Hepatocyte (in vitro differentiated cells): ENCODE measurements around the gene KIF6. TPM values are rescaled to one million over a fixed set of nuclear protein-coding genes. Genes with fewer than 3 reads are reported as not detected.

Experiments
- DNase-seq: peaks from one replicate; pipeline ENCODE4 v3.0.0-alpha.2; 2016; ENCODE audit warnings: low spot score
- H2AFZ ChIP-seq: fragments of 200-600 bp; sonication (generic); 2 replicates; pipeline ENCODE4 v1.6.0; 2016; ENCODE audit warnings: antibody characterized with exemption, mild to moderate bottlenecking
- H3K27ac ChIP-seq: fragments of 200-600 bp; sonication (generic); 2 replicates; pipeline ENCODE4 v1.5.1; 2016; ENCODE audit warnings: mild to moderate bottlenecking
- H3K27me3 ChIP-seq: fragments of 200-600 bp; sonication (generic); 2 replicates; pipeline ENCODE4 v1.6.1; 2016
- H3K36me3 ChIP-seq: fragments of 200-600 bp; sonication (generic); replicated peaks from 2 replicates; pipeline ENCODE4 v1.5.1; 2016; ENCODE audit warnings: low read depth; ENCODE audit not compliant: insufficient read depth
- H3K4me1 ChIP-seq: fragments of 200-600 bp; sonication (generic); 2 replicates; pipeline ENCODE4 v1.5.1; 2016; ENCODE audit warnings: mild to moderate bottlenecking, moderate library complexity; ENCODE audit not compliant: insufficient read depth
- H3K4me2 ChIP-seq: fragments of 200-600 bp; sonication (generic); 2 replicates; pipeline ENCODE4 v1.6.0; 2016
- H3K4me3 ChIP-seq: fragments of 200-600 bp; sonication (generic); 2 replicates; pipeline ENCODE4 v1.5.1; 2016; ENCODE audit warnings: mild to moderate bottlenecking
- H3K79me2 ChIP-seq: fragments of 200-600 bp; sonication (generic); 2 replicates; pipeline ENCODE4 v1.6.0; 2017; ENCODE audit warnings: mild to moderate bottlenecking
- H3K9me2 ChIP-seq: fragments of 200-600 bp; sonication (generic); replicated peaks from 2 replicates; pipeline ENCODE4 v1.6.0; 2017; ENCODE audit warnings: mild to moderate bottlenecking; ENCODE audit not compliant: insufficient read depth
- H3K9me3 ChIP-seq: fragments of 200-600 bp; sonication (generic); 2 replicates; pipeline ENCODE4 v1.5.1; 2016; ENCODE audit warnings: low read depth, mild to moderate bottlenecking
- H4K20me1 ChIP-seq: fragments of 200-600 bp; sonication (generic); 2 replicates; pipeline ENCODE4 v1.6.0; 2016; ENCODE audit warnings: mild to moderate bottlenecking; ENCODE audit not compliant: insufficient read depth, poor library complexity, severe bottlenecking
- EZH2 ChIP-seq: fragments of 200-600 bp; sonication (generic); IDR thresholded peaks from 2 replicates; pipeline ENCODE4 v1.6.1; 2016; ENCODE audit warnings: antibody characterized with exemption, mild to moderate bottlenecking, borderline replicate concordance
- EZH2phosphoT487 ChIP-seq: fragments of 200-600 bp; sonication (generic); IDR thresholded peaks from one replicate; pipeline ENCODE4 v1.6.1; 2018; ENCODE audit warnings: antibody characterized with exemption, mild to moderate bottlenecking, low read depth, moderate library complexity; ENCODE audit not compliant: unreplicated experiment, severe bottlenecking
- WGBS: methylation state at CpG from one replicate; pipeline ENCODE4 v1.1.6; 2016; ENCODE audit warnings: low lambda C conversion rate; ENCODE audit errors: missing lambda C conversion rate; 5-methylcytosine and 5-hydroxymethylcytosine counted together
- polyA plus RNA-seq: library from polyadenylated mRNA; unstranded; fragments of >200 nt; fragmentation: Nextera tagmentation; extraction: Ambion mirVana; gene quantifications from 2 replicates; pipeline ENCODE4 v1.2.1, GENCODE V29; 2016
- total RNA-seq: library from RNA; depleted of rRNA; stranded (reverse); fragments of >200 nt; gene quantifications from 2 replicates; pipeline ENCODE4 v1.2.3, GENCODE V29; 2014
- TF ChIP-seq, protein P1 (sequence below): fragments of 200-600 bp; sonication (generic); IDR thresholded peaks from 2 replicates; pipeline ENCODE4 v1.5.1; 2016; ENCODE audit warnings: antibody characterized with exemption, mild to moderate bottlenecking; ENCODE audit not compliant: poor library complexity

Gene KIF6
- total and polyA plus RNA-seq, 2 experiments from 2014 or later = 0.87 to 2.3 TPM

DNA sequence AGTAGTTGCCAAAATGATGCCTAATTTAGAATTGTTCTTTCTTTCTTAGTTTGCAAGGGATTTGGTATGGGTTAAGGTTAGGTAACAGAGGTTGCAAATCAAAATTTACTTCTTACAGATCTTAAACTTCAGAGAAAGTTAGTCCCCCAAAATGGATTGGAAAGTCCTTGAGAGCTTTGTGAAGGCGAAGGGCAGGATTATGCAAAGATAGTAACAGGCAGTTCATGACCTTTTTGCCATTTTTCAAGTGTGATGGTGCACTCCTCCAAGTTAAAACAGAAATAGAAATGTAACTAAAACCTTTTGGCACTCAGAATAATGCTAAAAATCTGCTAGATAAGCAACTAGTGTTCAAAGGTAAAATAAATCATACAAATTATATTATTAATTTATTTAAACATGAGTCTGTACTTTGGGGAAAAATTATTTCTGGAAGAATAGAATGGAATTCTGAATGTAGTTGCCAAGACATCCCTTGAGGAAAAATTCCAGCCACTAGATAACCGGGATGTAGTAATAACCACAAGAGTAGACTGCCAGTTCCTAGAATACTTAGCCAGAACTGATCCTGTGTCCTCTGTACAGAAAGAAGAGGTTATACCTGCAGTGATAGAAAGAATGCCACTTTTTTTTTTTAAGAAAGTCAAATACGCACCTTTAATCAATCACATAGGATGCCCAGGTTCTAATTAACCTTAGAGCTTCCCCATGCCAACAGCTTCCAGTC is 35.2 kb upstream of the KIF6 start:
- no peak overlapping the region for H3K4me3 ChIP-seq
- no peak overlapping the region for H3K27ac ChIP-seq
- 75% methylated on average over 3 of the region's 3 CpGs for WGBS
- H3K9me2 ChIP-seq = no peaks in the 10 kb centered on the region
- no peaks in the 10 kb centered on the region for H3K27me3 ChIP-seq
- H3K36me3 ChIP-seq = no peaks in the 10 kb centered on the region
- TF ChIP-seq, protein P1, sequence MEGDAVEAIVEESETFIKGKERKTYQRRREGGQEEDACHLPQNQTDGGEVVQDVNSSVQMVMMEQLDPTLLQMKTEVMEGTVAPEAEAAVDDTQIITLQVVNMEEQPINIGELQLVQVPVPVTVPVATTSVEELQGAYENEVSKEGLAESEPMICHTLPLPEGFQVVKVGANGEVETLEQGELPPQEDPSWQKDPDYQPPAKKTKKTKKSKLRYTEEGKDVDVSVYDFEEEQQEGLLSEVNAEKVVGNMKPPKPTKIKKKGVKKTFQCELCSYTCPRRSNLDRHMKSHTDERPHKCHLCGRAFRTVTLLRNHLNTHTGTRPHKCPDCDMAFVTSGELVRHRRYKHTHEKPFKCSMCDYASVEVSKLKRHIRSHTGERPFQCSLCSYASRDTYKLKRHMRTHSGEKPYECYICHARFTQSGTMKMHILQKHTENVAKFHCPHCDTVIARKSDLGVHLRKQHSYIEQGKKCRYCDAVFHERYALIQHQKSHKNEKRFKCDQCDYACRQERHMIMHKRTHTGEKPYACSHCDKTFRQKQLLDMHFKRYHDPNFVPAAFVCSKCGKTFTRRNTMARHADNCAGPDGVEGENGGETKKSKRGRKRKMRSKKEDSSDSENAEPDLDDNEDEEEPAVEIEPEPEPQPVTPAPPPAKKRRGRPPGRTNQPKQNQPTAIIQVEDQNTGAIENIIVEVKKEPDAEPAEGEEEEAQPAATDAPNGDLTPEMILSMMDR = no peak
- TF ChIP-seq EZH2phosphoT487 = no peak
- no peak for TF ChIP-seq EZH2
- no peak overlapping the region for H2AFZ ChIP-seq
- no peaks in the 10 kb centered on the region for H3K9me3 ChIP-seq
- no peaks in the 10 kb centered on the region for H3K4me1 ChIP-seq
- DNase-seq = no peak
- no peak overlapping the region for H3K4me2 ChIP-seq
- no peaks in the 10 kb centered on the region for H4K20me1 ChIP-seq
- H3K79me2 ChIP-seq = no peaks in the 10 kb centered on the region

DNA sequence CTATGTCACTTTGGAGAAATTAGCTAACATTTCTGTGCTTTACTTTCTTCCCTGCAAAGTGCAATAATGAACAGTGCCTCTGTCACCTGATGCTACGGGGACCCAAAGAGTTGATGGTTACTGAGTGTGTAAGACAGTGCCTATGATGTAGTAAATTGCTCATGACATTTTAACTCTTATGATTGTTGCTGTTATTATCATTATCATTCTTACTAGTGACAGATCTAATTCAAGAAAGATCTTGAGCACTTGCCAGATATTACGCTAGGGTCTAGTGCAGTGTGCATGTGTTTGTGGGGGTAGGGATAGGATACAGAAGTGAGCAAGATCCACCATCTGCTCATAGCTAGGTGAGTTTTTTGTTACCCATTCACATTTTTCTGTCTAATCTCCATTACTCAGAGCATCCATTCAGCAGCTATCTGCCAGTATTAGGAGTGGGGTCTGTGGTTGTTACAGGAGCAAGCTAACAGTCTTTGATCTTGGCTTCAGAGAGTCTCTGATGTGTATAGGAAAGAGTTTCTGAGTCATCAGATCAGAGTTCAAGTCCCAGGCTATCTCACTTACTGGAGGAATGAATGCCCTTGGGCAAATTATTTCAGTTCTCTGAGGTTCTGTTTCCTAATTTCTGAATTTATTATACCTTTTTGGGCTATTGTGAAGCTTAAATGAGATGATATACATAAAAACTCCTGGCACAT is 33.8 kb upstream of the KIF6 start:
- H3K36me3 ChIP-seq = no peaks in the 10 kb centered on the region
- H3K79me2 ChIP-seq = no peaks in the 10 kb centered on the region
- H3K4me3 ChIP-seq = no peak overlapping the region
- TF ChIP-seq, protein P1 = no peak
- no peak for TF ChIP-seq EZH2
- no peak for TF ChIP-seq EZH2phosphoT487
- H3K4me2 ChIP-seq = no peak overlapping the region
- H3K27me3 ChIP-seq = no peaks in the 10 kb centered on the region
- no peak overlapping the region for H2AFZ ChIP-seq
- no peak for DNase-seq
- H3K9me2 ChIP-seq = no peaks in the 10 kb centered on the region
- H3K4me1 ChIP-seq = no peaks in the 10 kb centered on the region
- no peaks in the 10 kb centered on the region for H4K20me1 ChIP-seq
- H3K27ac ChIP-seq = no peak overlapping the region
- H3K9me3 ChIP-seq = no peaks in the 10 kb centered on the region
- WGBS = 87% methylated on average over 2 of the region's 2 CpGs

DNA sequence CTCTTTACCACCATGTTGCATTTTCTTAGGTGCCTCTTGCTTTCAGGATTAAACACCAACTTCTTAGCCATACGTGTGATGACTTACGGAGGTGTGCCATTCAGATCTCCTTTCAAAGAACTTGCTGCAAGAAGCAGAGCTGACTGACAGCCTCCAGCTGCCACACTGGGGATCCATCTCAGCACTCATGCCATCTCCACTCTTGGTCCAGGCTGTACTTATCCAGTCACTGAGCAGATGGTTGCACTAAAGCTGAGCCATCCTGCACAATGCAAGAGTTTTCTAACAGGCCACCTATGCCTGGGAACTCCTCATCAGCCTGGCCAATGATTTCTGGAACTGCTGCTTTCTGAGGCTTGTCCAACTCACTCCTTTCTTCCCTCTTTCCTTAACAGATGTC is 31.4 kb upstream of the KIF6 start:
- Histone ChIP-seq H3K79me2 (no peaks in the 10 kb centered on the region), H3K9me2 (no peaks in the 10 kb centered on the region), H3K36me3 (no peaks in the 10 kb centered on the region), H3K9me3 (no peaks in the 10 kb centered on the region), H3K4me1 (no peaks in the 10 kb centered on the region), H4K20me1 (no peaks in the 10 kb centered on the region), H3K4me3 (no peak overlapping the region), H3K27ac (no peak overlapping the region), H3K27me3 (no peaks in the 10 kb centered on the region), H3K4me2 (no peak overlapping the region), H2AFZ (no peak overlapping the region)
- 97% methylated on average over 2 of the region's 2 CpGs for WGBS
- no peak for TF ChIP-seq EZH2phosphoT487
- no peak for TF ChIP-seq EZH2
- TF ChIP-seq, protein P1 = no peak
- DNase-seq = no peak
